SJSA1 (cell line): ENCODE data around the gene NNT. TPM values are rescaled to one million over a fixed set of nuclear protein-coding genes. Genes with fewer than 3 reads are reported as not detected.
"Not testable (repeated sequence)": the region's sequence is repeated elsewhere in the genome, so short reads cannot be mapped to it uniquely, and the experiment has no call there.

Experiments used
- DNase-seq, 2 experiments: peaks; one replicate each; pipeline ENCODE4 v3.0.0-alpha.2; 2015 to 2020; ENCODE audit warnings: low spot score in 2 of 2, low read depth in 1 of 2
- H3K27ac ChIP-seq: fragments of 250-450 bp; sonication (Bioruptor Pico); 2 replicates; pipeline ENCODE4 v1.5.1; 2020; ENCODE audit warnings: mild to moderate bottlenecking, moderate library complexity
- H3K27me3 ChIP-seq: fragments of 250-450 bp; sonication (Bioruptor Pico); replicated peaks from 2 replicates; pipeline ENCODE4 v1.5.1; 2020; ENCODE audit warnings: mild to moderate bottlenecking, moderate library complexity
- H3K36me3 ChIP-seq: fragments of 250-450 bp; sonication (Bioruptor Pico); 2 replicates; pipeline ENCODE4 v1.5.1; 2020; ENCODE audit warnings: mild to moderate bottlenecking
- H3K4me1 ChIP-seq: fragments of 250-450 bp; sonication (Bioruptor Pico); replicated peaks from 2 replicates; pipeline ENCODE4 v1.6.1; 2021; ENCODE audit warnings: mild to moderate bottlenecking
- H3K4me3 ChIP-seq: fragments of 250-450 bp; sonication (Bioruptor Pico); 2 replicates; pipeline ENCODE4 v1.5.1; 2020; ENCODE audit warnings: mild to moderate bottlenecking
- H3K9me3 ChIP-seq: fragments of 250-450 bp; sonication (Bioruptor Pico); replicated peaks from 2 replicates; pipeline ENCODE4 v1.5.1; 2020; ENCODE audit warnings: mild to moderate bottlenecking
- total RNA-seq: library from RNA; depleted of rRNA; stranded (reverse); fragments of >200 nt; shearing (Covaris generic); gene quantifications from 2 replicates; pipeline ENCODE4 v1.2.3, GENCODE V29; 2014

Gene NNT
- total RNA-seq, 1 experiment from 2014 or later, result 97.4 TPM

DNA sequence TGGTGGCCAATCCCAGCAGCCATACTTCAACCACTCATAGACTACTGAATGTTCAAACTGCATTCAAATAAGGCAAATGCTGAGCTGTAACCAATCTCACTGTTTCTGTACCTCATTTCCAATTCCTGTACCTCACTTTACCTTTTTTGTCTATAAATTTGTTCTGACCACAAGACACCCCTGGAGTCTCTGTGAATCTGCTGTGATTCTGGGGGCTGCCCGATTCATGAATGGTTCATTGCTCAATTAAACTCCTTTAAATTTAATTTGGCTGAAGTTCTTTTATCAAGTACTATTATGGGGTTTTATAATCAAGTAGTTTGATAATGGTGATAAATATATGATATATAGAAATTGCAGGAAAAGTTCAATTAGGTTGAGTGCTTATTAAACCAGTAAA, 4.1 kb upstream of the NNT start:
- DNase-seq, H3K9me3 ChIP-seq, H3K36me3 ChIP-seq, H3K4me3 ChIP-seq, H3K27ac ChIP-seq, H3K27me3 ChIP-seq: not testable (repeated sequence)
- peaks cover 13% of the 10 kb centered on the region for H3K4me1 ChIP-seq

DNA sequence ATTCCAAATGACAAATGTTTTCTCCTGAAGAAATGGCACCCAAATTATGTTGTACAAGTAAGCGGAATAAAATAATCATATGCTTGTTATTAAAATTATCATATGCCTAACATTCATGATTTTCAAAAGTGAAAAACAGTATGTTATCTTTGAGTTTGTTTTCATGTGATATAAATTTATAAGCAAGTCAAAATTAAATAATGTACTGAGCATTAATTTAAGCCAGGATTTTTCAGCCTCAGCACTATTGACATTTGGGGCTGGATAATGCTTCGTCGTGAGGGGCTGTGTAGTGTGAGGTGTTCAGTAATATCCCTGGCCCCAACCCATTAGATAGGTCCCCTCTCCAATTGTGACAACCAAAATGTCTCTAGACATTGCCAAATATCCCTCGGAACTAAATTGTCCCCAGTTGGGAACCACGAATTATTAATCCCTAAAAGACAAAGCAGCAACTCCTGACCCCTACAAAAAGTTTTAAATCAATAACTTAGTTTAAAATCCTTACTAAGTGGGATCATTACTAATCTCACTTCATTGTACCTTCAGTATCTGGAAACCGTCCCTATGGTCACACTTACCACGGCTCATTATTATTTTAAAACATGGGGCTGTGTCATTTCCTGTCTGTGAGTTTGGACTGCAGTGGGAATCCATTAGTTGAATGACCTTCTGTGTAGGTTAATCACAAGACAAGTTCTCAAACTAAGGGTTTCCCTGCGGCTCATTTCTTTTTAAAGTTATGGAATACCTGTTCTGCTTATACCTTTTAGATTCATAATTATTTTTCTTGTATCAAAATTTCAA, 1.3 kb upstream of the NNT start:
- Histone ChIP-seq H3K9me3 (no peaks in the 10 kb centered on the region), H3K4me3 (peak overlapping the region; percentile 74), H3K27me3 (no peaks in the 10 kb centered on the region), H3K4me1 (peaks cover 19% of the 10 kb centered on the region), H3K36me3 (peaks cover 25% of the 10 kb centered on the region), H3K27ac (peak overlapping the region; percentile 78)
- DNase-seq, result peak in 1 of 2 experiments; percentile 54

DNA sequence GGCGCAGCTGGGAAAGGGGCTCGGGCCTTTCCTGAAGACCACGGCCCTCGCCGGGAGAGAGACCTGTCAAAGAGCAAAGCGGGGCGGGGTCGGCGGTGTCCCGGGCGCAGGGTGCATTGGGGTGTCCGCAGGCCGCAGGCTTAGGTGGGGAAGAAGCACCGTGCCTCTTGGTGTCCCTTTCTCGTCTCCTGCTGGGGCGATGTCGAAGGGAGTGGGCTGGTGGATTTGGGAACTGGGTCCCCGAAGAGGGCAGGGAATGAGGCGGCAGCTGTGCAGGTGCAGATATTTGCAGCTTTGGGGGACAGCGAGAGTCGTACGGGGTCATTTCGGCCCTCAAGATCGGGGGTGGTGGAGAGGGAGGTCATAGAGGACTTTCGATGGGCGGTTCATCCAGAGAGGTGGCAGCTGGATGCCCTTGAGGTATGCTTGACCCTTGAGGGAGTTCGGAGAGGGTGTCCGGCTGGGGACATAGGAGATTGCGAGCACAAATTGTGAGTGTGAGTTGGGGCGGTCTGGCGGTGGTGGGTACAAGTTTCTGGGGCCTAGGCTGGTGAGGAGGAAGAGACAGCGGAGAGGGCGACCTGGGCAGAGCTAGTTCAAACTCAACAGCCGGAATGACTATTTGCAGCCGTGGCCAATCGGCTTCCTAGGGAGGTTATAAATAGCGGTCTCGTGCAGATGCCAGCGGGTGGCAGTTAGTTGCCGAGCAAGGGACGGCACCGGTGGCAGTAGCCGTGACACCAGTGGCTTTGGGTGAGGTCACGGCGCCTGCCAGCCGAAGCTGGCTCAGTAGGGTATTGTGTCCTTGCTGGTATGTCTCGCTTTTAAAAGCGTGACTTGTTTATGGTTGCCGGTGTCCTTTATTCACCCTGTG, 601 bp downstream of the NNT start:
- peak; percentile 72 to 77 for DNase-seq
- peak overlapping the region; percentile 78 for H3K27ac ChIP-seq

DNA sequence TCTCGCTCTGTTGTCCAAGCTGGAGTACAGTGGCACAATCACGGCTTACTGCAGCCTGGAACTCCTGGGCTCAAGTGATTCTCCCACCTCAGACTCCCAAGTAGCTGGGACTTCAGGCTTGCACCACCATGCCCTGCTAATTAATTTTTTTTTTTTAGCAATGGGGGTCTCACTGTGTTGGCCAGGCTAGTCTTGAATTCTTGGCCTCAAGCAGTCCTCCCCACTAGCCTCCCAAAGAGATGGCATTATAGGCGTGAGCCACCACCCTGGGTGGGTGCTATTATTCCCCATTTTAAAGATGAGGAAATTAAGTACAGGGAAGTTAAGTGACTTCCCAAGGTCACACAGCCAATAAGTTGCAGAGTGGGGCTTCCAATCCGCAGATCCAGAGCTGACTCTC, 1.7 kb downstream of the NNT start:
- no peak for DNase-seq
- peaks cover 19% of the 10 kb centered on the region for H3K4me1 ChIP-seq
- H3K27me3 ChIP-seq, result no peaks in the 10 kb centered on the region
- no peak overlapping the region; the same call in 1 of the 2 replicates for H3K4me3 ChIP-seq
- H3K36me3 ChIP-seq, result peaks cover 48% of the 10 kb centered on the region
- H3K27ac ChIP-seq, result no peak overlapping the region
- H3K9me3 ChIP-seq, result no peaks in the 10 kb centered on the region

More for the DNA sequence above, 601 bp downstream of the NNT start:
- H3K4me1 ChIP-seq, result peaks cover 19% of the 10 kb centered on the region
- H3K9me3 ChIP-seq, result no peaks in the 10 kb centered on the region
- peaks cover 38% of the 10 kb centered on the region for H3K36me3 ChIP-seq
- no peaks in the 10 kb centered on the region for H3K27me3 ChIP-seq
- peak overlapping the region; percentile 74 for H3K4me3 ChIP-seq

DNA sequence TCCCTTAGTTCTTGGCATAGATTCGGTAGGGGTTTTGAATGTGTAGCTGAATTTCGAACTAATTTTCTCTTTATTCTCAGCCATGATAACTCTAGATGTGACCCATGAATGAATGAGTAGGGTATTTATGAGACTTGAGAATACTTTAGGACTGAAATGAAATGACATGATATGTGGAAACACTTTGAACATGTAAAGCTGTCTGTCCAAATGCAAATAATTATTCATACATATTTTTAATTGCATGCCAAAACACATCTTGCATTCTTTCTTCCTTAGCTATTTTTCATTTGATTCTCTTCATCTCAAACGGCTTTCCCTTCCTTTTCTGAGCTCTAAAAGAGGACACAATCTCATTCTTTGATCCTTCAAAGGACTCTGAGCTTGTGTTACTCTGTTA, 3.4 kb downstream of the NNT start:
- Histone ChIP-seq H3K4me3 (no peak overlapping the region), H3K4me1 (peaks cover 17% of the 10 kb centered on the region), H3K27ac (no peak overlapping the region), H3K9me3 (no peaks in the 10 kb centered on the region), H3K36me3 (peaks cover 62% of the 10 kb centered on the region), H3K27me3 (no peaks in the 10 kb centered on the region)
- DNase-seq, result no peak

DNA sequence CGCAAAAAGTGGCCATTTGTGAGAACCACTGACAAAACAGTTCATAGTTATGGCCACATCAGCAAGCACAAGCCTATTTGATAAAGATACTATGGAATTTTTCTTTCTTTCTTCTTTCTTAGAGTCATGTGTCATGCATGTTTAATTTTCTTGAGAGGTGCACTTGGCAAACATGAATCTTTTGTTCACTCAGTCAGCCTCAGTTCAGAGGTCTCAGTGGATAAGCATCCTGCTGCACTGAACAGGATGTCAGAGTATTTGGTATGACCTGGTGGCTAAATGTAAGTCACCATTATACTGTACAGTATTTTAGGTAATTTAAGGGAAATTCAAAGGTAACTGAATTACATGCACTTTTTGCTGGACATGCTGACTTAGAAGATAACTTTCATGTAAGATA, 5.4 kb downstream of the NNT start:
- Histone ChIP-seq H3K27ac (no peak overlapping the region), H3K9me3 (no peaks in the 10 kb centered on the region), H3K4me1 (peaks cover 8% of the 10 kb centered on the region), H3K4me3 (no peak overlapping the region), H3K36me3 (peaks cover 79% of the 10 kb centered on the region), H3K27me3 (no peaks in the 10 kb centered on the region)
- DNase-seq, result no peak

DNA sequence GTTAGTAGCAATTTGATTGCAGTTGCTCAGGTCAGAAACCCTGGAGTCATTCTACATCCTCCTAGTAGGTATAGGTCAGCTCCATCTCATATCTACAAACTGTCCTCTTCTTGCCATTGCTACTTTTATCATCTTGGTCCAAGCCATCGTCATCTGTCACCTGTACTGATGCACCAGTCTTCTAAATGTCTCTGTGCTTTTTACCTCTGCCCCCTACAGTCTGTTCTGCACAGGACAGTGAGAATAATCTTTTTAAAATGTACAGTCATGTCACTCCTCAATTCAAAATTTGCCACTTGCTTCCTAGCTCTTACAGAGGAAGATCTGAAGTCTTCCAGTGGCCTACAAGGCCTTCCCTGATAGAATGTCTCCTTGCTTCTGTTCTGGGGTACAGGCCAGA, 6.8 kb downstream of the NNT start:
- Histone ChIP-seq H3K36me3 (peaks cover 84% of the 10 kb centered on the region), H3K4me3 (no peak overlapping the region), H3K27ac (no peak overlapping the region), H3K4me1 (no peaks in the 10 kb centered on the region), H3K27me3 (no peaks in the 10 kb centered on the region), H3K9me3 (no peaks in the 10 kb centered on the region)
- DNase-seq, result no peak

DNA sequence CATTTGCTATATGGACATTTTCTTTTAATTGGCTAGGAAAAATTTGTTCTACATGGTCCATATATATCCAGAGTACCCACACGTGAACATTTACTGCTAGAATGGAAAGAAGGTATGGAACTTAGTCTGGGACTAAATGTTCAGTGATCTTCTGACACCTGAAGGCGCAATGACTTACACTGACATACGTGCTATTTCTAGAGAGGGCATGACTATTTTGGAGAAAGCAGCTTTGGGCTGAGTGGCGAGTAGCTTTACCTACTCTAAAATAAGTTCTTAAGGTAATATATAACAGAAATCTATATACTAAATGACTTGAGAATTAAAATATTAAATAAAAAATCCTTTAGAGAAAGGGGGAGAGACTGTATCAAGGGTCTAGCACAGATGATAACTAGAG, 10.4 kb downstream of the NNT start:
- H3K27ac ChIP-seq, result no peak overlapping the region
- no peaks in the 10 kb centered on the region for H3K4me1 ChIP-seq
- H3K4me3 ChIP-seq, result no peak overlapping the region
- DNase-seq, result no peak
- no peaks in the 10 kb centered on the region for H3K9me3 ChIP-seq
- H3K27me3 ChIP-seq, result no peaks in the 10 kb centered on the region
- H3K36me3 ChIP-seq, result peaks cover 91% of the 10 kb centered on the region

DNA sequence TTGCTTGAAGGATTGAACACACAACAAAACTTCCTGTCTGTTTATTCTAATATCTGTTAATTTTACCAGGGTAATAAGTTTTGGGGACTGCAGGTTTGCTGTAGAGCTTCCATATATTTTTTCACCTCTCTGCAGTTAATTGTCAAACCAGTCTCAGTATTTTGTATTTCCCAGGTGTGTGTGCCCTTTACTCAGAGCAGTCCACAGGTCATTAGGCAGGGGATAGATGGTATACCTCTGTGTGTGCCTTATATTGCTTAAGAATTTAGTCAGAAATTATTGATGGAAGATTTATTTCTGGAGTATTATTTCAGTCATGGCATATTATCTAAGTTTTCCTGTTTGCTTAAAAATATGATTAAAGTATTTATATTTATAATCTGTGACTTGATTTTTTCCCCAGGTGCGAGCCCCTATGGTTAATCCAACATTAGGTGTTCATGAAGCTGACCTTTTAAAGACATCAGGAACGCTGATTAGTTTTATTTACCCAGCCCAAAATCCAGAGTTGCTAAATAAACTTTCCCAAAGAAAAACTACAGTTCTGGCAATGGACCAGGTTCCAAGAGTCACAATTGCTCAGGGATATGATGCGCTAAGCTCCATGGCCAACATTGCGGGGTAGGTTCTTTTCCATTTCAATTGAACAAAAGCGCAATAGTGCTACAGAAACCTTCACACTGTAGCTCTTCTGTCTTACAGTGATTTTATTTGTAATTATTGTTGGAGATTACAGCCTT, 12.6 kb downstream of the NNT start:
- Histone ChIP-seq H3K36me3 (peaks cover 89% of the 10 kb centered on the region), H3K4me3 (no peak overlapping the region), H3K27ac (no peak overlapping the region), H3K9me3 (no peaks in the 10 kb centered on the region), H3K27me3 (no peaks in the 10 kb centered on the region), H3K4me1 (no peaks in the 10 kb centered on the region)
- DNase-seq, result no peak

DNA sequence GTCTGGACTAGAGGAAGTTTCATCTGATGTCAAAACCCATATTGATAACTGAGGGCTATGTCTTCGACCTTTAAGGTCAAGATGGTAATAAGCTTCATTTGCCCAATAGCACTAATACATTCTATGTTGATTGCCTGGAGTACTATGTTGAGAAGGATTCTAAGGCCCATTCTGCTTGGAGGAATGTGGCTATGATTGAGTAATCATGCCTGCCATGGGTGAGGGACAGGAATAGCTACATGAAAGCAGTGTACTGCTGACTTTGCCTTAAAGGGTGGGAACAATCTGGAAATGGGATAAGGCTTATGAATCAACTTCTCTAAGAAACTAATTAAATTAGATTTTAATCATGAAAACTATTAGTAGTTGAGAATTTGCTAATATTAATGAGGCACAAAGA, 13.6 kb downstream of the NNT start:
- DNase-seq, result no peak
- Histone ChIP-seq H3K27me3 (no peaks in the 10 kb centered on the region), H3K36me3 (peaks cover 88% of the 10 kb centered on the region), H3K4me1 (no peaks in the 10 kb centered on the region), H3K4me3 (no peak overlapping the region), H3K27ac (no peak overlapping the region), H3K9me3 (no peaks in the 10 kb centered on the region)

DNA sequence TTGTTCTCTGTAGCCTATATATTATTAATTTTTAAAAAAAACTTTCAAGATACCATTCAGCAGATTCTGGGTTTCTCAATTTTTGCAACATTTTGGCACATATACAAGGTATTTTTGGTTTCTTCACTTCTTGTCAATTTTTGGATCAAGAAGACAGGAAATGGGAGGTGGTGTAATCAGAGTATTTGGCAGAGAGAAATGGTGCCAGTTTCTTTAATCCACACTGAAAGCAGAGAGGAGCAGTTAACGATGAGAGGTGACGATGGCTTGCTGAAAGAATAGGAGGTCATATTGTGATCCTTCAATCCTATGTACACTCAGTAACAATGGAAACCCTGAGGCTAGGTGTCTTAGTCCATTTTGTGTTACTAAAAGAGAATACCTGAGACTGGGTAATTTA, 16.4 kb downstream of the NNT start:
- H3K27ac ChIP-seq, result no peak overlapping the region
- H3K4me1 ChIP-seq, result peaks cover 8% of the 10 kb centered on the region
- DNase-seq, result no peak
- H3K4me3 ChIP-seq, result no peak overlapping the region
- H3K9me3 ChIP-seq, result no peaks in the 10 kb centered on the region
- no peaks in the 10 kb centered on the region for H3K27me3 ChIP-seq
- peaks cover 84% of the 10 kb centered on the region for H3K36me3 ChIP-seq

DNA sequence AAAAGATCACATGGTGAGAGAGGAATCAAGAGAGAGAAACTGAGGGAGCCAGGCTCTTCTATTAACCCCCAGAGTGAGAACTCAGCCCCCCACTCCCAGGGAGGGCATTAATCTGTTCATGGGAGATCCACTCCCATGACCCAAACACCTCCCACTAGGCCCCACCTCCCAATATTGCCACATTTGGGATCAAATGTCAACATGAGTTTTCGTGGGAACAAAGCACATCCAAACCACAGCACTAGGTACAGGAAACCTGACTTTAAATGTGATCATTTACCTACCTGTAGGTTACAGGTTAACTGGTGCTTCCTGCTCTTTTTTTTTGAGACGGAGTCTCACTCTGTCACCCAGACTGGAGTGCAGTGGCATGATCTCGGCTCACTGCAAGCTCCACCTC, 16.9 kb downstream of the NNT start:
- Histone ChIP-seq H3K36me3 (peaks cover 82% of the 10 kb centered on the region), H3K4me3 (no peak overlapping the region), H3K4me1 (peaks cover 8% of the 10 kb centered on the region), H3K27ac (no peak overlapping the region), H3K9me3 (no peaks in the 10 kb centered on the region), H3K27me3 (no peaks in the 10 kb centered on the region)
- no peak for DNase-seq

DNA sequence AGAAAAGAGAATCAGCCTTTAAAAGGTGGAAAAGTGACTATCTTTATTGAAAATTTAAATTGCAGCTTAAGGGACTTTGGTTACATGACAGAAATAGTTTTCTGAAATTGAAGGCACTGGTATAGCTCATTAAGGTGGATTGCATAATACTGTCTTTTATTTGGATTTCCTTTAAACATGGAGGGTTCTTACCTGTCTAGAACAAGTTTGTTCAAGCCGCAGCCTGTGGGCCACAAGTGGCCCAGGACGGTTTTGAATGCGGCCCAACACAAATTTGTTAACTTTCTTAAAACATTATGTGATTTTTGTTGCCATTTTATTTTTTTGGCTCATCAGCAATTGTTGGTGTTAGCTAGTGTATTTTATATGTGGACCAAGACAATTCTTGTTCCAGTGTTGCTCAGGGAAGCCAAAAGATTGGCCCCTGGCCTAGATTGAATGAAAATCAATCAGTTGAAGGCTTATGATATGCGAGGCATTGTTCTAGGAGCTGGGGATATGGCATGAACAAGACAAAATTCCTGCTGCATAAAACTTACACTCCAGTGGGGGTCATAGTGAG, 18.0 kb downstream of the NNT start:
- Histone ChIP-seq H3K27ac (no peak overlapping the region), H3K27me3 (no peaks in the 10 kb centered on the region), H3K36me3 (peaks cover 73% of the 10 kb centered on the region), H3K9me3 (no peaks in the 10 kb centered on the region), H3K4me1 (peaks cover 8% of the 10 kb centered on the region), H3K4me3 (no peak overlapping the region)
- no peak for DNase-seq
